NCI-H1417 treated with DMSO at 0.1 percent for 48 hours (cell line): ENCODE measurements around the gene VIPR2.
"Not testable (repeated sequence)": the region's sequence is repeated elsewhere in the genome, so short reads cannot be mapped to it uniquely, and the experiment has no call there.

Experiments used
- DNase-seq: peaks from one replicate; lab custom pipeline; 2025; lab: John Stamatoyannopoulos, UW

The VIPR2 gene

GRCh38 chr7:159104188-159104920, 40.3 kb downstream of the VIPR2 start:
- no peak for DNase-seq

DNA sequence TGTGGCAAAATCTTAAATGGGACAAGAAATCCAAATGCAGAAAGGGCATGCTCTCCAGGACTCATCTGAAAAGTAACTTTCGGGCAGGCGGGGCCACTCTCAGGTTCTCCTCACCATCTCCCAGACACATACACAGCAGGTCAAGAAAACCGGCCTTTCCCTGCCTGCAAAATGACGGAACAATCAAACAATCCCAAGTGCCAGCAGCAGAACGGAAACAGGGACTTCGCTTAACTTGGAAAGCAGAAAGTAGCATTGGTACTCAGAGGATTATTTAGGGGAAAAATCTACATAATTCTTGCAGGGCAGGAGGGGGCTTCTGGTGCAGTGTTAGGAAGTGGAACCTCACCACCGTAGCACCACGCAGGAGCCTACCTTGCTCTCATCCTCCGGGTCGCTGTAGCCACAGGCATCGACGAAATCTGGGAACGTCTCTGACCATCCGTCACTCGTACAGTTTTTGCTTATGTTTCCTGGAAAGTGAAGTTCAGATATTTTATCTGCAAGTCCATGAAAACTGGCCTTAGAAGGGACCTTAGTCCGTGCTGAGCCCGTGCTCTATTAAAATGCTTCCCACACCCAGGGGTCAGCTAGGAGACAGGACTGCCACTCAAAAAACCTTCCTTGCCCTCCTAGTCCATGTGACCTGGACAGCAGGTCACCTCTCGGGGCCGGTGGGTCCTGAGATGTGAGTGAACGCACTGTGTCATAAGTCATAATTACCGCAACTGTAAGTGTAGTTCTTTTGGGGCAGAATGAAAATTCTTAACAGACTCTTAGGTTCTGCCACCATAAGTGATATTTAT, 41.1 kb downstream of the VIPR2 start:
- DNase-seq, result no peak

GRCh38 chr7:159102681-159103381, 41.8 kb downstream of the VIPR2 start:
- no peak for DNase-seq

DNA sequence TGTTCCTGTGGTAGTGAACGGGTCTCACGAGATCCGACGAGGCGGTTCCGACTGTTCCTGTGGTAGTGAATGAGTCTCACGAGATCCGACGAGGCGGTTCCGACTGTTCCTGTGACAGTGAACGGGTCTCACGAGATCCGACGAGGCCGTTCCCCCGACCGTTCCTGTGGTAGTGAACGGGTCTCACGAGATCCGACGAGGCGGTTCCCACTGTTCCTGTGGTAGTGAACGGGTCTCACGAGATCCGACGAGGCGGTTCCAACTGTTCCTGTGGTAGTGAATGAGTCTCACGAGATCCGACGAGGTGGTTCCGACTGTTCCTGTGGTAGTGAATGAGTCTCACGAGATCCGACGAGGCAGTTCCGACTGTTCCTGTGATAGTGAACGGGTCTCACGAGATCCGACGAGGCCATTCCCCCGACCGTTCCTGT, 43.0 kb downstream of the VIPR2 start:
- DNase-seq, result not testable (repeated sequence)

- DNase-seq, result not testable (repeated sequence)
Measured at GRCh38 chr7:159101083-159101395, 43.6 kb downstream of the VIPR2 start.

GRCh38 chr7:159100281-159101082, 44.2 kb downstream of the VIPR2 start:
- not testable (repeated sequence) for DNase-seq

- DNase-seq, result no peak
Measured at GRCh38 chr7:159099711-159100231, 44.9 kb downstream of the VIPR2 start.

DNA sequence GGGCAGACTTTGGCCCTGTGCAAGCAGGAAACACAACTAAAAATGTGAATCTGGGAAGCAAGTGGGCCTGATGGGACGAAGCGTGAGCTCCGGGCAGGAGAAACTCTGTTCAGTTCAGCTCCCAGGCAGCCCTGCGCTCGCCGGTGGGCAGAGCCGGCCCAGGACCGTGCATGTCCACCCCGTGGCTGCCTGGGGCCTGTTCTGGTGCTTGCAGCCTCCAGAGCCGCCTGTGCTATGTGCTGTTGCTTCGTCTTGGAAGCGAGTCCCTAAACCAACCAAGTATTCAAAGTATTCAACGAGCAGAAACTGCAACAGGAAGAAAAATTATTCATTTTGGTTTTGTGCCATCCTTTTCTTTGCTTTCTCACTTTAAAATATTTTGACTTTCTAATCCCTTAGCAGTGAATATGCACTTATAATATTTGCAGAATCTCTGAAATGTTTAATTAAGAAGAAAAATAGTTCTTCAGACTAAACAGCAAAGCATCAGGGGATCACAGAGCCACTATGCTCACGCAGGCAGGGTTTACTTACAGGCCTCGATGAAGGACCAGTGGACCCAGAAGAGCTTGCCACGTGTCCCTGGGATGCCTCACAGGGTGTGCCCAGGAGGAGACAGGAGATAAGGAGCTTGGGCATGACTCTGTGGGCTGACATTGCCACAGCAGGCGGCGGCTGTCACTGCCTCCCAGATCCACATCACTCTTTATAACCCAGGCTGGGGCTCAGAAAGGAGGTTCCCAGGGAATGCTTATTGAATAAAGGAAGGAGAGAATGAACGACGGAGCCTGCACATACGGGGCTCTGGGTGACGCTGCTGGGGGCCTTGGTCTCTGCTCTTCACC, 45.6 kb downstream of the VIPR2 start:
- no peak for DNase-seq

DNA sequence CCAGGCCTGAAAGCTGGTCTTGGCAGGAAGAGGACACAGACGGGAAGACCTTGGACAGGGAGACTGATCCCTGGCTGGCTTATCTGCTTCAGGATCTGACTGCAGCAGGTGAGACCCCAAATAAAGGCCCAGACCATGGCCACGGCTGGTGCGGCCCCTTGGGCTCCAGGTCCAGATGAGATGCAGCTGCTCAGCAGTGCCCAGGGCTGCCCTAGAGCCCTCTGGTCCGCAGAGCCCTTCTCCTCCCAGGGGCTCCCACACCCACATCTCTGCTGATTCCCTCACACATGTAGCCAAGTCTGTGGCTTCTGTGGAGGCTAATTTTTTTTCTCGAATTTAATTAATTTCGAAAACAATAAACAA, 46.3 kb downstream of the VIPR2 start:
- no peak for DNase-seq

GRCh38 chr7:159097661-159098423, 46.8 kb downstream of the VIPR2 start:
- no peak for DNase-seq

DNA sequence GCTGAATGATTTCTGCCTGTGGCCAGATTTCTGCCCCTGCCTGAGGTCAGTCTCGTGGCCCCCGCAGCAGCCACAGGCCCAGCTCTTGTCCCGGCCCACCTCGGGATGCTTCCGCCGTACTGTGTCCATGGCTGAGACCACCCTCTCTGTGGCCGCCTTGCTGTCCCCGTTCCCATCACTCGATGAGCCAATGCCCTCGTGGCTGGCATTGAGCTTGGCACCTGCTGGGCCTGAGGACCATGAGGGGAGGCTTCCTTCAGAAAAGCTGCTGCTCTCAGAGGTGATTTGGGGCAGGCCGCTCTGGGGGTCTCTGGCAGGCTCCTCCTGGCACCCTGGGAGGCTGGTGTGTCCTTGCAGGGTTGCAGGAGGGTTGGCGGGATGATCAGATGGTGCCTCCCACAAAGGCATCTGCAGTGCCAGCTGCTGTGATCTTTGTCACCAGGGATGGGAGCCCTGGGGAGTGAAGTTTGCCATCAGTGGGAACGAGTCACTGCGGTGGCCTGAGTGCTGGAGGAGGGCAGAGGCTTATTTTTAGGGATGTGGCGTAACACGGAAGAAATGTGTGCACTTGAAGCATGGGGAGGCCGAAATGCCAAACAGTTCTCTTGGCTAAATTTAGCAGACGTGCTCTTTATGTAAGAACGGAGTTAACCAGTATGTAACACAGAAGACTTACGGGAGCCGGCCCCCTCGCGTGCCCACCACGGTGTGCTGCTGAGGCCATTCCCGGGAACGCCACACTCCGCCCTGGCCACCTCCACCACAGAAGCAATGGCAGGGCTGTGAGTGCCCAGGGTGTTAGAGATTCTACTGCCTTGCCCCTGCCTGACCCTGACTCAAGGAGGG, 47.7 kb downstream of the VIPR2 start:
- no peak for DNase-seq

DNA sequence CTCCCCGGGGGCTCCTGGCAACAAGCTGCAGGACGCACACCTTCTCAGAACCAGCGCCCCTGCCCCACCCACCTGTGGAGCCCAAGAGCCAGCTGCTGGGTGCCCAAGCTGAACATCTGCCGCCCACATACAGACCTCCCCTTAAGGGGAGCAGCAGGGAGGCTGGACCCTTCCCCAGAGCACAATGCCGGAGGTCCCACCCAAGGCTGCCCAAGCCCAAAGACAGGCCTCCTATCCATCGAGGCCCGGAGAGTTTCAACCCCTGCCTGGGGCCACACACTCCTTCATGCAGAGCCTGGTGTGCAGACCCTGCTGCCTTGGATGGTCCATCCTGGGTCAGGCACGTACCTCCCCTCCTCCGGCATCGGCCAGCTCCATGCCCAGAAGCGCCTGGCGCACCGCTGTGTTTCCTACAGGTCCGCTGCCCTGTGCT, 48.7 kb downstream of the VIPR2 start:
- DNase-seq, result no peak

DNA sequence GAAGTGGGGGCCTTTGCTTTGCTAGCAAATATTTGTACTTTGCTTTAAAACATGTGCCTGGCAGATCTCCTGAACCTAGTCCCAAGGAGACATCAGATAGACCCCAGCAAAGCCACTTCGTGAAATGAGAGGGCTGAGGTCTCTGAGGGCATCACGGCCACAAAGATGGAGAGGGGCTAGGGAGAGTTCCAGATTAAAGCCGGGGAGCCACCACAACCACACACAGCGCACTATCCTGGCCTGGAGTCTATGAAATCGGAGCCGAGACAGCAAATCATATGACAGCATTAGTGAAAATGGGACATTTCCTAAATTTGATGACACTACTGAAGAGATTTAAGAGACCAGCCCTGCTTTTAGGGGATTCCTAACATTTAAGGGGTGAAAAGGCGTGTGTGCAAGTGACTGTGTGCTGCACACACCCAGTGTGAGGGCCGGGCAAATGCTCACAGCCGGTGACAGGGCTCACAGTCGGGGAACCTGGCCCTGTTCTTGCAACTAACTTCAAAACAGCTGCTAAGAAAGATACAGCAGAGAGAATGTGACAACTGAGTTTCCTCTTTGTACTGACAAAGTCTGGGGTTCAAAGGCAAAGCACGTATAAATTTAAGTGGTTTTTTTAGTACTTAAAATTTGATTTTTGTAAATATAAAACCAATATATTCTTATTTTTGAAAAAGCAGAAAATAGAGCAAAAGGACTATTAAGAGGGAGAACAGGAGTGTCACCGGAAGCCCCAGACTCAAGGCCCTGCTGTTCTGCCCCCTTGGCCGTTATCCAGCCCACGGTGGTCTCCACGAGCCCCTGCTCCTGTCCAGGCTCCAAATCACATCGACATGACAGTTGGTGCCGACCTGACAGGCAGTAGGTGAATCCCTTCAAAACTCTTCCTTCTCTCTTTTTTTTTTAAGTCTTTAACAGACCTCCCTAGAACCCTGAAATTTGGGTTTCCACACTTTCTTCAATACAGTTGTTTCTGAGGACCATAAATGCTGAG, 49.5 kb downstream of the VIPR2 start:
- no peak for DNase-seq

DNA sequence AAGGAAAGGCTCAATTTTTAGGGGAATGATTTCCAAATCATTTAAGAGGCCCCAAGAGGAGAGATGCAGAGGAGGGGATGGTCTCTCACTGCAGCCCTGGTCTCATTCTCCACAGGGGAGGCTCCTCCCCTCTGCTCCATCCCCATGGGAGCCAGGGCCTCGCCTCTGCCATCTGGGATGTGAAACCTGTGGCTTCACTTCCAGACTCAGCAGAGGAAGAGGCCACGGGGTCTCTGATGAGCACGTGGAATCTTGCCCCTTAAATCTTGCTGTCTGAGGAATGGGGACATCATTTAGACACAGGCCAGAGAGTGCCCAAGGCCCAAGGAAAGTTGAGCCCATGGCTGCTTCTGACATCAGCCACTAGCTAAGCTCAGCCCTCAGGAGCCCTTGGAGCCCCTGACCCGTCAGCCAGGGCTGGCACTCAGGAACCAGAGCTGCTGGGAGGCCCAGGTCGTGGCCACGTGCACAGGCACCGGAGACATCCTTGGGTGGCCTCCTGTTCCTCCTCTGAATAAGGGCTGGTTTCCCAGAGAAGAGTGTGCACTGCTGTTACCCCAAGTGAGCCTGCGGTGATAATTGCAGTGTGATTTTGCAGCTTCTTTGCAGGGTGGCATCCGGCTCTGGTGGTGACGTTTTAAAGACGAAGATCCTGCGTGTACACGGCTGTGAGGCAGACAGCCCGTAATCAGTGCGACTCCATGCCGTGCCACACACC, 50.5 kb downstream of the VIPR2 start:
- no peak for DNase-seq

GRCh38 chr7:159093351-159093971, 51.2 kb downstream of the VIPR2 start:
- DNase-seq, result no peak

DNA sequence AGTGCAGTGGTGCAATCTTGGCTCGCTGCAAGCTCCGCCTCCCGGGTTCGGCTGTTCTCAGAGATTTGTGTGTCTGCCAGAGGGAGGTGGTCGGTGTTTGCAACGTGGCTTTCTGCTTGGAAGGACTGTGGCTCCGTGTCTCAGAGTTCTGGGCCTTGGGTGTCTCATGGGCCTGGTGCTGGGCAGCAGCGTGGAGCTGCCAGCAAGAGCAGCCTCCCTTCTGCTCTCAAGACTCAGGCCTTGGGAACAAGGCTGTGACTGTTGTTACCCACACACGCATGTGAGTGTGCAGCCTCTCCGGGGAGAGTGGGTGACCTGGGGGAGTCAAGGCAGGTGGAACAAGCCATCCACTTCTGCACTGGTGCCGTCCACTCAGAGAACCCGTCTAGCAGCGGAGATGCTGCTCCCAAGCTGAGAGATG, 52.0 kb downstream of the VIPR2 start:
- no peak for DNase-seq
